NCI-H187 treated with DMSO at 0.1 percent for 48 hours (cell line): ENCODE data around the gene GAL.

Source experiments
- DNase-seq: peaks from one replicate; lab custom pipeline; 2025; lab: John Stamatoyannopoulos, UW

The GAL gene

GRCh38 chr11:68659158-68659921 lies 25.0 kb upstream of the GAL start:
- DNase-seq: no peak

DNA sequence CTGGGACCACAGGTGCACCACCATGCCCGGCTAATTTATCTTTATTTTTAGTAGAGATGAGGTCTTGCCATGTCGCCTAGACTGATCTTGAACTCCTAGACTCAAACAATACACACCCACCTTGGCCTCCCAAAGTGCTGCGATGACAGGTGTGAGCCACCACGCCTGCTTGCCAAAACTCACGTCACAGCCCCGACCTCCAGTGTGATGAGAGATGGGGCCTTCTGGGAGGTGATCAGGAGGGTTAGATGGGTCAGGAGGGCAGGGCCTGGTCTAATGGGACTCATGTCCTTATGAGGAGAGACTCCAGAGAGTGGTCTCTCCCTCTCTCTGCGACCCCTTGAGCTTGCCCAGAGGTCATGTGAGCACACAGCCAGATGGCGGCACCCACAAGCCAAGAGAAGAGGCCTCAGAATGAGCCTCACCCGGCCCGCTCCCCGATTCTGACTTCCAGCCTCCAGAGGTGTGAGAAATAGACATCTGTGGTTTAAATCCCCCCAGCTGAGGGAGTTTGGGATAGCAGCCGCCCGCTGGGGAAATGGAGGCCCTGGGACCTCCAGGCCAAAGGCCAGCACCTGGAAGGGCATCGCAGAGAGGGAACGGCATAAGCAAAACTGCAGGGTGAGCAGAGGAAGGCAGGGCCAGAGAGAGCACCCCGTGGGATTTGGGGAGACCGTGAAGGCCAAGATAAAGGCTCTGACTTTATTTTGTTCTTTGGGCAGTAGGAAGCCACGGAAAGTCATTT lies 24.1 kb upstream of the GAL start:
- no peak for DNase-seq

DNA sequence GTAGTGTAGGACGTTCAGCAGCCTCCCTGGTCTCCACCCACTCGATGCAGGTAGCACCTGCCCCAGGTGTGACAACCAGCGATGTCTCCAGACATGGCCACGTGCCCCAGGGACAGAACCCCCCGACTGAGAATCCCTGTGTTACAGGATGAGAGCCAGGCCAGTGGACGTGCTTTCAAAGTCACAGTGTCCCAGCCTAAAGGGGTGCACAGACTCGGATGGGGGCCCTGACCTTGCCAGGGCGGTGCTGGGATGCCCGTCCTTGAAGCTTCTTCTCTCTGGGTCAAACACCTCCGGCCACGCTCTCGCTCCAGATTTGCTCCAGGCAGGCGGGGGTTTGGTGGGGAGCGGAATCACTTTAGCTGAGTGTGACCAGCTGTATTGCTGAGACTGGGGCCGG lies 23.3 kb upstream of the GAL start:
- DNase-seq: no peak

DNA sequence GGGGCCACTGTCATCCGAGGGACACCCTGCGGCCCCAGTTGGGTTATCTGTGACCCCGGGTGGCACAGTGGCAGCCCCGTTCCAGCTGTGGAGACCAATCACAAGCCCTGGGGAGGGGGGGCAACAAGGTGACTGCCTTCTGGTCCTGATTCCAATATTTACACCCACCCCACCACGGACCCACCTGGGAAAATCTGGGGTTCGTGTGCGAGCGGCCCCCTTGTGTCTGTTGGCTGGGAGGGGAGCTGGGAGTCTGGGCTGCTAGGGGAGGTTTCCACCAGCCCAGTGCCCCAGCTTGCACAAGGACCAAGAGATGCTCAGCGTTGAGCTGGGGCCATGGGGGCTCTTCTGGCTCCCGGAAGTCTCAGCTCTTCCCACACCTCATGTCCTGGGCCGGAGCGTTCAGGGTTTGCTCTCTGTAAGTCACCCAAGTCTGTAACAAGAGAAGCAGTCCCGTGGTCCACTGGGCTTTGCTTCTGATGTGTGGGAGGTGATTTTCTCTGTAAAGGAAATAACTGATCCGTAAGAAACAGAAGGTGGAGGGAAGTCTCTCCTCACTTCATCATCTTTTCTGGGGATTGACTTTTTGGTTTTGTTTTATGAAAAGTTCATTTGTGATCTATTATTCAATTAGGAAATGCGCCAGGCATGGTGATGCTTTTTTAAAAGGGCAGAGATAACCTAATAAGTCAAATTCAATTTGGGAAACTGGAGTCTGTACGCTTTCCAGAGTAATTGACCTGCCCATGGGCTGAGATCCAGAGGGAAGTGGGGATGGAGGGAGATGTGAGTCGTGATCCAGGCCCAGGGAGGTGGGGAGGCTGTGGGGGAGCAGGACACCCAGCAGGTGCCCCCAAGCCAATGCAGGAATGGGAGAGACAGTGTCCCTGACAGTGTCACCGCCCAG lies 22.4 kb upstream of the GAL start:
- no peak for DNase-seq

DNA sequence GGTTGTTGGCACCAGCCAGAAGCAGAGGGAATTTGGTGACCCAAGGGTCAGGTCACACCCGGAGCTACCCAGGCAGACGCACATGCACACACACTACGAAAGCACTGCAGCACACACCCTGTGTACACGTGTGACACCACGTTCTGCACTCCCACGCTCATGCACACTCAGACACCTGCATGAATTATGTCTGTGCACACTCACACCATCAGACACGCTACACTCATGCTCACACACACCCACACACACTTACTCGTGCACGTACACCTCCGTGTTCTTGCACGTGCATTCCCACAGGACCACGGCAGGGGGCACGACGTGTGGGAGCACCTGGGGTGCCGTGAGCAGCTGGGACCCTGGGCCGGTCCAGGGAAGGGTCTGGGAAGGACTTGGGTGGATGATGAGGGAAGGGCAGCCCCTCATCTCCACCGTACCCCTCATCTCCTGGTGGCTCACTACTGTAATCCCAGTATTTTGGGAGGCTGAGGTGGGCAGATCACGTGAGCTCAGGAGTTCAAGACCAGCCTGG lies 20.8 kb upstream of the GAL start:
- no peak for DNase-seq

- DNase-seq: no peak
These were observed 20.2 kb upstream of the GAL start for GRCh38 chr11:68664141-68664540.

DNA sequence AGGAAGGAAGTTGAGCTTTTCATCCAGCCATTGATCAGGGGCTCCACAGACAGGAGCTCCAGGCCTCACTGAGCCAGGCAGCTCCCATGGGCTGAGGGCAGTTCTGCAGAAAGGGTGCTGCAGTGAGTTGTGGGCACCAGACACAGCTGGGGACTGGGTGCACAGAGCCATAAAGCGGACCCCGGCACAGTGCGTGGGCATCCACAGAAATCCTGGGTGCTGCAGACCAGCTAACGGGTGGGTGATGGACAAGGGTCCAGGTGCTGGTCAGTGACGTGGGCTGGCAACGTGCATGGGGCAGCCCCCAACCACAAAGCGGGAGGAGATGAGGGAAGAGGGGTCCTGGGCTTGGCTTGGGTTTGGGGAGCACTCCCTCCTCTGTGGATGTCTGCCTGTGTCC lies 19.4 kb upstream of the GAL start:
- DNase-seq: no peak

GRCh38 chr11:68665436-68665835 lies 18.9 kb upstream of the GAL start:
- DNase-seq: no peak

- DNase-seq: no peak
These were observed 17.5 kb upstream of the GAL start for GRCh38 chr11:68666849-68667248.

- no peak for DNase-seq
These were observed 16.5 kb upstream of the GAL start for GRCh38 chr11:68667511-68668500.

GRCh38 chr11:68669301-68670090 lies 14.8 kb upstream of the GAL start:
- DNase-seq: no peak

GRCh38 chr11:68670208-68670992 lies 13.9 kb upstream of the GAL start:
- no peak for DNase-seq

DNA sequence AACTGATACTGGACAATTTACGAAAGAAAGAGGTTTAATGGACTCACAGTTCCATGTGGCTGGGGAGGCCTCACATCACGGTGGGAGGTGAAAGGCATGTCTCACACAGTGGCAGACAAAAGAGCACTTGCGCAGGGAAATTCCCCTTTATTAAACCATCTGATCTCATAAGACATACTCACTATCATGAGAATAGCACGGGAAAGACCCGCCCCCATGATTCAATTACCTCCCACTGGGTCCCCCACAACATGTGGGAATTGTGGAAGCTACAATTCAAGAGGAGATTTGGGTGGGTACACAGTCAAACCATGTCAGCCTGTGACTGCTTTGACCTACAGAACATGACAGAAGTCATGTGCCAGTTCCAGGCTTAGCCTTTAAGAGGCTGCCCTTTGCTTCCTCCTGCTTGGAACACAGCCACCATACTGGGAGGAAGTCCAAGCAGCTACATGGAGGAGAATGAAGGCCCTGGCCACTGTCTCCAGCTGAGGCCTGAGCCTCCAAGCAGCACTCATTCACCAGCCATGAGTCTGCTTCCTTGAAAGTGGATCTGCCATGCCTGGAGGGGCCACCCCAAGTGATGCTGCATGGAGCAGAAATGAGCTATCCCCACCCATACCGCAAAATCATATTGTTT lies 10.9 kb upstream of the GAL start:
- DNase-seq: no peak

GRCh38 chr11:68673991-68674390 lies 10.4 kb upstream of the GAL start:
- DNase-seq: no peak

DNA sequence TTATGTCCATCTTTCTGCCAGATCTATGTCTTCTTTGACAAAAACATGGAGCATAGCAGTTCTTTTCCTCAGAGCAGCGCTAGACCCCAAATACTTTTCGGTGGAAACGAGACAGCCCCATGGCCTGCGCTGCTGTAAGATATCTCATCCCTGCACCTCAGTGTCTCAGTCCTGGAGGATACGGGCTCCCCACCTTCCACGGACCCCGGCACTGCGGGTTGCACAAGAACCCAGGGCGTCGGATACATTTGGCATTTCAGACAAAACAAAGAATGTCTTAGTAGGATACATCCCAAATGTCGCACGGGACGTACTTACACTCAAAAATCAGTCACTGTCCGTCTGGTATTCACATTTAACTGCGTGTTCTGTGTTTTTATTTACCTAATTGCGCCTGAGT lies 9.9 kb upstream of the GAL start:
- DNase-seq: no peak

DNA sequence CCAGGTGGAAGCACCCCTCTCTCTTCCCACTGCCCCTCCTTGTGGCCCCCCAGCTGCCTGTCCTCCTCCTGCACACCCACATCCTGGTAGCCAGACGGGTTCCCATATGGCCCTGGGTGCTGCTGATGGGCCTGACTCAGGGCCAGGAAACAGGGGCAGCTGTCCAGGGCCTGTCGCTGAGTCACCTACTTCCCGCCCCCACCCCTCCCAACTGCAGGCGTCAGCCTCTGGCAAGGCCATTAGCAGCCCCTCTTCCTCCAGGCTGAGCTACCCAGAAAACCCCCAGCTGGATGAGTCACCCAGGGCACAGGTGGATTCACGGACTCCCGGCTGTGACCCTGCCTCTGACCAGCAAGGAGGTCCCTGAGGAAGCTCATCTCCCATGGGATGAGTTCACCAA lies 6.9 kb upstream of the GAL start:
- DNase-seq: no peak

DNA sequence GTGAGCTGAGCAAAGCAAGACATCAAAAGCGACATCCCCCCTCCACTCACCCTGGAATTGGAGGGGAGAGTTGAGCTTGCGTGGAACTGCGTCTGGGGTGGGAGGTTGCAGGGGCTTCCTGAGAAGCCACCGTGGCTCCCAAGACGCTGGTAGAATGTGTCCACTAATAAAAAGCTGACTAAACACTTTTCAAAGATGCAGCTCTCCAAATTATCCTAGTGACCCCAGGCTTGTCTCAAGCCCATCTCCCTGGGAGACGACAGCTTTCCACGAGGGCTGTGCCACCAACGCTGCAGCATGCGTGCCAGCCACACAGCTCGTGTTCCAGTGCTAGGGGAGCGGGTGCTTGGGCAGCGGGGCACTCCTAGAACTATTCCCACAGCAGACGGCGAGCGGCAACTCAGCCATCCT lies 6.3 kb upstream of the GAL start:
- DNase-seq: no peak

GRCh38 chr11:68680541-68681231 lies 3.7 kb upstream of the GAL start:
- DNase-seq: no peak
